NT2/D1 (cell line): ENCODE results near the gene OCLN.

Experiments
- SUZ12 ChIP-seq: IDR thresholded peaks from 2 replicates; pipeline ENCODE4 v1.6.1; 2011; ENCODE audit not compliant: insufficient read length, insufficient read depth; ENCODE audit errors: extremely low read depth
- YY1 ChIP-seq: IDR thresholded peaks from 2 replicates; pipeline ENCODE4 v1.6.1; 2011; ENCODE audit not compliant: insufficient read length, insufficient read depth

DNA sequence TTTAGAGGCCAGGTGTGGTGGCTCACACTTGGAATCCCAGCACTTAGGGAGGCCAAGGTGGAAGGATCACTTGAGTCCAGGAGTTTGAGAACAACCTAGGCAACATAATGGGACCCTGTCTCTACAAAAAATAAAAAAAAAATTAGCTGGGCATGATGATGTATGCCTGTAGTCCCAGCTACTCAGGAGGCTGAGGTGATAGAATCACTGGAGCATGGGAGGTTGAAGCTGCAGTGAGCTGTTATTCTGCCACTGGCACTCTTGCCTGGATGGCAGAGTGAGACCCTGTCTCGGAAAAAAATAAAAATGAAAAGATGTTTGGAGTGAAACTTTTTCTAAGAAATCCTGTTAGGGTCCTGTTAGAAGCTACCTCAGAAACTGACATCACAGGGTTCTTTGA, 24.2 kb downstream of the OCLN start:
- TF ChIP-seq SUZ12 (no peak), YY1 (no peak)
